Measurements from ENCODE around the gene PRDM11. TPM values are rescaled to one million over a fixed set of nuclear protein-coding genes. Genes with fewer than 3 reads are reported as not detected.

Gene PRDM11
- polyA plus RNA-seq, 6 donors from 2014 or later = 0.75 to 3.6 (median 1.6) TPM

- Mint-ChIP-seq H3K4me3 (no peak overlapping the region), H3K4me1 (peaks cover 47 to 74% (median 52%) of the 10 kb centered on the region in 3 donors), H3K9me3 (no peaks in the 10 kb centered on the region), H3K36me3 (peaks cover 0 to 6% of the 10 kb centered on the region in 2 donors), H3K27me3 (no peaks in the 10 kb centered on the region), H3K27ac (peak overlapping the region in 1 of 6 donors; percentile 54)
- ATAC-seq (ENCODE audit: low read depth in 2 of 2) (no peak), DNase-seq (no peak)
Measured at GRCh38 chr11:45155627-45156180, 9.3 kb downstream of the PRDM11 start.

- peak overlapping the region in 1 of 8 donors; percentile 18 for H3K4me3 Mint-ChIP-seq
- no peaks in the 10 kb centered on the region for H3K9me3 Mint-ChIP-seq
- no peaks in the 10 kb centered on the region for H3K27me3 Mint-ChIP-seq
- ATAC-seq (ENCODE audit: low read depth in 2 of 2) (no peak), DNase-seq (no peak)
- H3K36me3 Mint-ChIP-seq = peaks cover 0 to 6% of the 10 kb centered on the region in 2 donors
- peaks cover 45 to 73% (median 50%) of the 10 kb centered on the region in 3 donors for H3K4me1 Mint-ChIP-seq
- H3K27ac Mint-ChIP-seq = no peak overlapping the region
Measured at GRCh38 chr11:45156201-45156600, 9.8 kb downstream of the PRDM11 start.

GRCh38 chr11:45156741-45157140, 10.3 kb downstream of the PRDM11 start:
- H3K36me3 Mint-ChIP-seq = peaks cover 0 to 6% of the 10 kb centered on the region in 2 donors
- no peak for ATAC-seq (ENCODE audit: low read depth in 2 of 2)
- no peaks in the 10 kb centered on the region for H3K27me3 Mint-ChIP-seq
- peaks cover 41 to 70% (median 48%) of the 10 kb centered on the region in 3 donors for H3K4me1 Mint-ChIP-seq
- no peaks in the 10 kb centered on the region for H3K9me3 Mint-ChIP-seq
- peak overlapping the region in 1 of 6 donors; percentile 17 for H3K27ac Mint-ChIP-seq
- H3K4me3 Mint-ChIP-seq = peak overlapping the region in 3 of 8 donors; percentile 0 to 77 (median 18)
- no peak for DNase-seq

- no peaks in the 10 kb centered on the region for H3K27me3 Mint-ChIP-seq
- no peaks in the 10 kb centered on the region for H3K9me3 Mint-ChIP-seq
- DNase-seq (no peak), ATAC-seq (ENCODE audit: low read depth in 2 of 2) (no peak)
- peak overlapping the region in 2 of 6 donors; percentile 44 to 74 for H3K27ac Mint-ChIP-seq
- peaks cover 0 to 3% of the 10 kb centered on the region in 2 donors for H3K36me3 Mint-ChIP-seq
- peaks cover 39 to 73% (median 47%) of the 10 kb centered on the region in 3 donors for H3K4me1 Mint-ChIP-seq
- H3K4me3 Mint-ChIP-seq = peak overlapping the region in 1 of 8 donors; percentile 15
Measured at GRCh38 chr11:45157247-45158209, 11.1 kb downstream of the PRDM11 start.

GRCh38 chr11:45158210-45158731, 11.8 kb downstream of the PRDM11 start:
- ATAC-seq (ENCODE audit: low read depth in 2 of 2) (no peak), DNase-seq (no peak)
- H3K4me1 Mint-ChIP-seq = peaks cover 38 to 73% (median 52%) of the 10 kb centered on the region in 3 donors
- H3K27me3 Mint-ChIP-seq = no peaks in the 10 kb centered on the region
- H3K4me3 Mint-ChIP-seq = peak overlapping the region in 1 of 8 donors; percentile 15
- no peaks in the 10 kb centered on the region for H3K9me3 Mint-ChIP-seq
- no peaks in the 10 kb centered on the region for H3K36me3 Mint-ChIP-seq
- no peak overlapping the region for H3K27ac Mint-ChIP-seq

- H3K4me3 Mint-ChIP-seq = no peak overlapping the region
- no peak for ATAC-seq (ENCODE audit: low read depth in 2 of 2)
- no peaks in the 10 kb centered on the region for H3K9me3 Mint-ChIP-seq
- H3K36me3 Mint-ChIP-seq = no peaks in the 10 kb centered on the region
- no peaks in the 10 kb centered on the region for H3K27me3 Mint-ChIP-seq
- DNase-seq = no peak
- peaks cover 45 to 76% (median 59%) of the 10 kb centered on the region in 3 donors for H3K4me1 Mint-ChIP-seq
- peak overlapping the region in 2 of 6 donors; percentile 7 to 47 for H3K27ac Mint-ChIP-seq
Measured at GRCh38 chr11:45158891-45159605, 12.6 kb downstream of the PRDM11 start.

- DNase-seq = no peak
- Mint-ChIP-seq H3K27ac (peak overlapping the region in 2 of 6 donors; percentile 59 to 68), H3K27me3 (no peaks in the 10 kb centered on the region), H3K4me3 (no peak overlapping the region), H3K4me1 (peaks cover 40 to 74% (median 60%) of the 10 kb centered on the region in 3 donors), H3K36me3 (no peaks in the 10 kb centered on the region), H3K9me3 (no peaks in the 10 kb centered on the region)
- no peak for ATAC-seq (ENCODE audit: low read depth in 2 of 2)
Measured at GRCh38 chr11:45159781-45160365, 13.4 kb downstream of the PRDM11 start.

- DNase-seq = no peak
- Mint-ChIP-seq H3K9me3 (no peaks in the 10 kb centered on the region), H3K36me3 (no peaks in the 10 kb centered on the region), H3K4me3 (no peak overlapping the region), H3K27ac (no peak overlapping the region), H3K27me3 (no peaks in the 10 kb centered on the region), H3K4me1 (peaks cover 35 to 68% (median 60%) of the 10 kb centered on the region in 3 donors)
- no peak for ATAC-seq (ENCODE audit: low read depth in 2 of 2)
Measured at GRCh38 chr11:45161252-45162063, 15.0 kb downstream of the PRDM11 start.

GRCh38 chr11:45162064-45162375, 15.6 kb downstream of the PRDM11 start:
- H3K4me1 Mint-ChIP-seq = peaks cover 35 to 62% (median 57%) of the 10 kb centered on the region in 3 donors
- ATAC-seq (ENCODE audit: low read depth in 2 of 2) = no peak

GRCh38 chr11:45162916-45163879, 16.8 kb downstream of the PRDM11 start:
- ATAC-seq (ENCODE audit: low read depth in 2 of 2) (no peak), DNase-seq (no peak)
- Mint-ChIP-seq H3K27ac (peak overlapping the region in 3 of 6 donors; percentile 32 to 61 (median 41)), H3K36me3 (no peaks in the 10 kb centered on the region), H3K27me3 (no peaks in the 10 kb centered on the region), H3K4me3 (peak overlapping the region in 3 of 8 donors; percentile 9 to 41 (median 30)), H3K9me3 (no peaks in the 10 kb centered on the region), H3K4me1 (peaks cover 35 to 58% (median 56%) of the 10 kb centered on the region in 3 donors)

More at GRCh38 chr11:45162064-45162375, 15.6 kb downstream of the PRDM11 start:
- Mint-ChIP-seq H3K9me3 (no peaks in the 10 kb centered on the region), H3K27ac (no peak overlapping the region), H3K4me3 (peak overlapping the region in 1 of 8 donors; percentile 25), H3K36me3 (no peaks in the 10 kb centered on the region), H3K27me3 (no peaks in the 10 kb centered on the region)
- no peak for DNase-seq

- peaks cover 29 to 58% (median 56%) of the 10 kb centered on the region in 3 donors for H3K4me1 Mint-ChIP-seq
- no peak for ATAC-seq (ENCODE audit: low read depth in 2 of 2)
- H3K27ac Mint-ChIP-seq = peak overlapping the region in 2 of 6 donors; percentile 52 to 61
- no peaks in the 10 kb centered on the region for H3K36me3 Mint-ChIP-seq
- no peaks in the 10 kb centered on the region for H3K27me3 Mint-ChIP-seq
- peak overlapping the region in 2 of 8 donors; percentile 40 to 41 for H3K4me3 Mint-ChIP-seq
- H3K9me3 Mint-ChIP-seq = no peaks in the 10 kb centered on the region
- no peak for DNase-seq
Measured at GRCh38 chr11:45163956-45164575, 17.6 kb downstream of the PRDM11 start.

Measured in naive B cell (primary cell).